NCI-H2107 treated with DMSO at 0.1 percent for 48 hours (cell line): ENCODE measurements around the gene GATM.
"Not testable (repeated sequence)": the region's sequence is repeated elsewhere in the genome, so short reads cannot be mapped to it uniquely, and the experiment has no call there.

Source experiments
- DNase-seq: peaks from one replicate; lab custom pipeline; 2025; ENCODE audit not compliant: unreplicated experiment; lab: John Stamatoyannopoulos, UW

GATM gene

DNA sequence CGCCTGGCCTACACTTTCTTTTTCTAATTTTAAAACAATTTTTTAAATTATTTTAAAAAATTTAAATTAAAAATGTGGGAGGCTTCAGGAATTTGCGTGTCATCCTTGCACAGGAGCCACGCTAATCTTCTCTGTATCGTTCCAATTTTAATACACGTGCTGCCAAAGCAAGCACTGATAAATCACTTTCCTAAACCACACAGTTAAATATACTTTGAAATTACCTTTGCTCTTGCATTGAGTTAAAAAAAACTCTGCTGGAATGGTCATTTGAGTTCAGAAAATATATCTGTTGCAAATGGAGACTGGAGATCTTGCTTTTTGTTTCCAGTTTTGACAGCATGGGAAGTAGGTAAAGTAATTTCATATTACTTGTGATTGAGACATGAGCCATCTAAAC, 23.6 kb downstream of the GATM start:
- no peak for DNase-seq

DNA sequence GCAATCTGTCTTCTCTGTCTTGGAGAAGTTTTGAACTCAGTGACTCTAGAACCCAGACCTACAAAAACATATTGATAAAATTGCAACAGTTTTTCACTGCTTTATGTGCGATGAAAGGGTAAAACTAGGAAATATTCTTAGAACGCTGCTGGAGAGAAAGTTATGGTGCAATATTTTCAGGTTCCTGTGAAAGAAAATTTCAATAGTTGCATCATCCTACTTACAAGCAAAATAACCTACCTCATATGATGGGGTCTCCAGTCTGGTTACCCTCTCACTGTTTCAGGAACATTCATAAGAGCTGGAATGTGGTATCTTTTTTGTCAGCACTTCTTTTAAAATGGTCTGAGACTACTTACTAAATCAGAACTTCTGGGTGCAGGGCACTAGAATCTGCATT, 27.1 kb downstream of the GATM start:
- no peak for DNase-seq

DNA sequence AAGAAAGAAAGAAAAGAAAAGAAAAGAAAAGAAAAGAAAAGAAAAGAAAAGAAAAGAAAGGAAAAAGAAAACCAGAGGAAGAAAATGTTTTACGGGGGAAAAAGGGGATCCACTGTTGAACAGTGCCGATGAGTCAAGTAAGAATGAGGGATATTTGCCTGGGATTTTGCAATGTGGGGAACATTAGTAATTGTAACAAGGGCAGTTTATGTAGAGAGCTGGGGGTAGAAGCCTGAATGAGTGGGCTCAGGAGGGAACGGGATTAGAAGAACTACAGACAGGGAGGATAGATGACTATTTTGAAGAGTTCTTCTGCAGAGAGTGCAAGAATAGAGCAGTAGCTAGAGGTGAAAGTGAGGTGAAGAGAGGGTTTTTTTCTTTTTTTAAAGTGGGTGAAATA, 28.7 kb downstream of the GATM start:
- no peak for DNase-seq

DNA sequence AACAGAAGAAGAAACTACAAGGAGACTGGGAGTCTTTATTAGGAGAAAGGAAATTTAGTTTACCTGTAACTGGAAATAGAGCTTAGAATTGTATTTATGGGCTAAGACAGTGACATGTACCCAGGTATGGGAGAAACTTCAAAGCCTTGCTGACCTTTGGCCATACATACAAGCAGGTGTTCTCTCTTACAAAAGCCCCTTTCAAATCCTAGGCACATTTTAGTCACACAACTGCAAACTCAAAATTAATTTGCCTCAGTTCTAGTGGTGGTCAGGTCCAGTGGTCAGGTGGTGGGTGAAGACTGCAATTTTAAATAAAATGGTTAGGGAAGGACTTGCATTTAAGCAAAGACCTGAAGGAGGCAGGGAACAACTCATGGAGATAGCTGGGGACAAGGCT, 30.4 kb downstream of the GATM start:
- no peak for DNase-seq

- DNase-seq: no peak
Measured at GRCh38 chr15:45347033-45347432, 31.3 kb downstream of the GATM start.

GRCh38 chr15:45346381-45346780, 32.0 kb downstream of the GATM start:
- no peak for DNase-seq

- no peak for DNase-seq
Measured at GRCh38 chr15:45343258-45343860, 35.0 kb downstream of the GATM start.

DNA sequence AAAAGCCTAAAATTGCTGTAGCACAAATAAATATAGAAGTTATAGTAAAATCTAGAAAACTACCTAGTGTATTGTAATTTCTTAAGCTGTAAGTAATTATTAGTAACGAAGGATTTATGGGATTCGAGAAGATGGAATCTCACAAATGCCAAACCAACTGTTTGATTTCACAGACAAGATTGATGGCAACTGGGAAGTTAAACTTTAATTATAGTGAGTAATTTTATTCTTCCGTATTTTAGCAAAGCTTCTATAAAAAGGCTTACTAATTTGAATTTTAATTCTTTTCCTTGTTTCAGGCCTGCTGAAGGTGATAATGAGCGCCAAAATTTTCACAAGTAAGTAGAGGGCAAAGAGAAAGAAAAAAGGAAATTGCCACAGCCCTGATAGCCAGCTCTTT, 36.6 kb downstream of the GATM start:
- DNase-seq: no peak

DNA sequence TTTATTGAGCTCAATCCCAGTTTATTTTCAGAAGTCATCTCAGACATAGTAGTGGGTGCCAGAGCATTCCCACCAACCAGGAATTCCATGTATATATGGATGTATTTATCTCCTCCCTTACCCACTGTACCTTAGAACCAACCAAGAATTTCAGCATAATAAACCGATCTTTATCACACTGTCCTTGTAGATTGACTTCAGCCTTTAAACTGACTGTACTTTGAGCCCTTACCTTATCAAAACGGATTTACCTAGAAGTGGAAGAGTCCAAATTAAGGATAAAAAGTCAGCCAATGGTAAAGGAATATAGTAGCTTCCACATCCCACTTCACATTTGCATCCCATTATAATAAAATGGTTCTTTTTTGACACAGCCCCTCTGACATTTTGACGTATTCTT, 37.9 kb downstream of the GATM start:
- no peak for DNase-seq

DNA sequence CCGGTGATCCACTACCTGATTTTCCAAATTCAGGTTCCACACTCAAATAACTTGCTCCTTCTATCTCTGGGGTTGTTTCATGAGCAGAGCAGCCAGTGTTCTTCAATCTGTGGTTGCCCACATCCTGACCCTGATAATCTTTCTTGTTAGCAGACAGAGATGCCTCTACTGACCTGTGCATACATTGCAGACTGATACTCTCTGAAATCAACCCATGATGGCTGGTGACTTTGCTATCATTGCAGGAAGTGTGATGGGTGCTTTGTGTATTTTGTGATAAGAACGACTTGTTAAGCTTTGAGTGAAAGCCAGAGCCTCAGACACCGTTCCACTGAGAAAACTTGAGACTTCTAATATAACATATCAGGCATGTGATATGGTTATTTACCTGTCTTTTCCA, 39.9 kb downstream of the GATM start:
- DNase-seq: no peak

- DNase-seq: no peak
Measured at GRCh38 chr15:45337224-45337623, 41.1 kb downstream of the GATM start.

DNA sequence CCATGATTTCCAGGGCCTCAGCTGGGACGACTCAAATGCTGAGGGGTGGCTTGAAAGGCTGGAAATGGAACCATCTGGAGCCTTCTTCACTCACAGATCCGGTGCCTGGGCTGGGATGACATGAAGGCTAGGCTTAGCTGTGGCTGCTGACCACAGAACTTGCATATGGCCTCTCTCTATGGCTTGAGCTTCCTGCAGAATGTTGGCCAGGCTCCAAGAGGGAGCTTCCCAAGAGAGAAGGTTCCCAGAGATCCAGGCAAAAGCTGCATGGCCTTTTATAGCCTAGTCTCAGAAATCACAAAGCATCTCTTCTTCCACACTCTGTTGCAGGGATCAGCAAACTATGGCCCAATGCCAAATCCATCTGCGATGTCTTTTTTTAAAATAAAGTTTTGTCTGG, 44.8 kb downstream of the GATM start:
- DNase-seq: no peak

DNA sequence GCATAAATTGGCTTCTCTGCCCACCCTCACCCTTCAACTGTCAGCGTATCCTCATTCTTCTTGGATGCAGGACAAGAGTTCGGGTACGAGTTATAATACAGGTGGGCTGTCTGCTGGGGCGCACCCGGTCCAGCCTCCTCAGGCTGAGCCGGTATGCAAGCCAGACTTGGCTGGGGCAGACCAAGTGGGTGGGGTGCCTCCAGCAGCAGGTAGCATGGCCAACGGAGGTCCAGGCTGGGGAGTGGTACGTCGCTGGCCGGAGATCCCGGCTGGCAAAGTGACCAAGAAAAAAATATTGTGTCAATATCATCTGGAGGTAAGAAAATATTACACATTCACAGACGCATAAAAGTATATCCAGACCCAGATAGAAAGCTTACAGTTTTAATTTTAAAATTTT, 45.6 kb downstream of the GATM start:
- no peak for DNase-seq

DNA sequence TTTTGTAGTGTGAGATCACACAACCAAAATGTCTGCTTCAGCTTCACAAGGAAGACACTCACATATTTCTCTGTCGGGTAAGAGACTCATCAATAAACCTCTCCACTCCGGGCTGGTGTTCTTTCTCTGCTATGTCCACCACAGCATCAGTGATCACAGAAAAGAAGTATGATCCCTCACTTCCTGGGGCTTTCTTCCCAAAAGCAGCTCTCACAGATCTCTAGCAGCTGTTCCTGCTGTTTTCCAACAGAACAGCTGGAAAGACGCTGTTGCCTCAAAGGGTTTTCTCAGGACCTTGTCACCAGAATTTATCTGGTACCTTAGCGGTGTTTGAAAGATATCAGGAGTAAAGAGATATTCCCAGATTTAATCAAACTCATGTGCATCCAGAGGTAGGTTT, 46.4 kb downstream of the GATM start:
- DNase-seq: no peak

- DNase-seq: no peak
Measured at GRCh38 chr15:45328663-45329062, 49.7 kb downstream of the GATM start.

DNA sequence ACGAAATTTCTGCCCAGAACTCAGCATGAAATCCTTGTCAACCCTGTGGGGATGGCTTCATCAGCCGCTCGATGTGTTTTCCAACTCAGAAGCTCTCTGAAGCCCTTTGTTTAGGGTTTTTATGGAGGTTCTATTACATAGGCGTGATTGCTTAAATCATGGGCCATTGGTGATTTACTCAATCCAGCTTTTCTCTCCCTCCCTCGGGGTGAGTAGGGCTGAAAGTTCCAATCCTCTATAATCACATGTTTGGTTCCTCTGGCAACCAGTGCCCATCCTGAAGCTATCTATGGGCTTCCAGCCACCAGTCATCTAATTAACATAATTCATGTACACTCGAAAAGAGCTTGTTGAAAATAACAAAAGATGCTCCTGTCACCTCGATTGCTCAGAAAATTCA, 51.6 kb downstream of the GATM start:
- DNase-seq: no peak

DNA sequence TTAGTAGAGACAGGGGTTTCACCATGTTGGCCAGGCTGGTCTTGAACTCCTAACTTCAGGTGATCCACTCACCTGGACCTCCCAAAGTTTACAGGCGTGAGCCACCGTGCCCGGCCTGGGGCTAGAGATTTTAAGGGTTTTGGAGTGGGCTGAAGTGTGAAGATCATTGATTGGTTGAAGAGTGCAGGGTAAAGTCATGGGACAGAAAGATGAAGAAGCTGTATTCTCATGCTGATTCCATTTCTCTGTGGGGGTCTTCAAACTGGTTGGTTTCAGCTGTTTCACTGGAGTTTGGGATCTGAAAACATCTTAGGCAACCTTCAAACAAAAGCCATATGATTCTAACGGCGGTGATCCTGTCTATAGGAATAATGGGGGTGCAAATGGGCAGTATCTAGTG, 52.1 kb downstream of the GATM start:
- no peak for DNase-seq

DNA sequence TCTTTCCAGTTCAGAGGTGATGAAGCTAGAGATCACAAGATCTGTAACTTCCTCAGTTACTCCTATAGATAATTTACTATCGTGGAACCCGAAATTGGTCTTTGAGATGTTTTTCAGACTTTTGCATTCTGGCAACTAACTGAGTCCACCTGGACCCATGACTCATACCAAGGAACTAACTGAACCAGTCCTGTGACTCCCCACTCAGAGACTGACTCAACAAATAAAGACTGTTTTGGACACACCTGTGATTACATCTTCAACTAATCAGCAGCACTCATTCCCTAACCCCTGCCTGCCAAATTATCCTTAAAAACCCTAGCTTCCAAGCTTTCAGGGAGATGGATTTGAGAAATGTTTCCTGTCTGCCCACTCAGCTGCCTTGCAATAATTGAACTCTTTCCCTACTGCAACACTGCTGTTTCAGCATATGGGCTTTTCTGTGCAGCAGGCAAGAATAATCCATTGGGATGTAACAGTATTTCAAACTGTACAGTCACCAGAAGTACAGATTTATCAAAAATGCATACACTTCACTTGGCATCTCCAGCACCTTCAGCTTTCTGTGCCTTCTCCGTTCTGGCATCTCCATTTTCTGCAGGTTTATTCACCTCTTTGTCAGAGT, 57.7 kb downstream of the GATM start:
- no peak for DNase-seq

DNA sequence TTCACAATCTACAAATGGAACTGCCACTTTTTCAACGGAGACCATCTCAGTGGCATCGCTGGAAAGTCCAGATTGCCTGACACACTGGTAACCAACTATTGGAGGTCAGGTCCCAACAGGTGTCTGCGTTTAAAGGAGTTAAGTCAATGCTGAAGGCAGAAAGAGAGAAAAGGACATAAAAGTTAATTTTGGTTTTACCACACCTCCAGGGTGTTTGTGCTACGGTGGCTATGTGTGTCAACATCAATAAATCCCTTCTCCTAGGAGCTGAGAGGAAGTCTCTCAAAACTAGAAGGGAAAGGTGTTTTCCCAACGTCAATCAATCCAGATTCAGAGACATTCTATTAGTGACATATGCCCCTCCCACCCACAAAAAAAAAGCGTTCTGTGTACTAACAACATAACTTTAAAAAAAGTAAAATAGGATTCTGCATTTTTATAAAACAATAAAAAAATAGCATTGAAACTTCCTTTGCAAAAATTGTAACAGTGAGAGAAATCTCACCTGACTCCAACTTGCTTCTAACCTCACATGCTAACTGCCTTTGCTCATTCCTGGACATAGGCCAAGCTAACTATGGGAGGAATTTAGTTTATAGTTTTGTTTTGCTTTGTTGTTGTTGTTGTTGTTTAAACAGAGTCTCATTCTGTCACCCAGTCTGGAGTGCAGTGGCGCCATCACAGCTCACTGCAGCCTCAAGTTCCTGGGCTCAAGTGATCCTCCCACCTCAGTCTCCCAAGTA, 58.7 kb downstream of the GATM start:
- DNase-seq: no peak

DNA sequence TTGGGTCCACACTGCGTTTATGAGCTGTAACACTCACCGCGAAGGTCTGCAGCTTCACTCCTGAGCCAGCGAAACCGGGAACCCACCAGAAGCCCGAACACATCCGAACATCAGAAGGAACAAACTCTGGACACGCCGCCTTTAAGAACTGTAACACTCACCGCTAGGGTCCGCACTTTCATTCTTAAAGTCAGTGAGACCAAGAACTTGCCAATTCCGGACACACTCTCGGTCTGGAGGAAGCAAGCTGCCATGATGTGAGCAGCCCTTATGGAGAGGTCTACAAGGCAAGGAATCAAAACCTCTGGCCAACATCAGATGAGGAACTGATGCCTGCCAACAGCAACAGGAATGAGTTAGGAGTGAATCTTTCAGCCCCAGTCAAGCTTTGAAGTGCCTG, 63.4 kb downstream of the GATM start:
- no peak for DNase-seq

DNA sequence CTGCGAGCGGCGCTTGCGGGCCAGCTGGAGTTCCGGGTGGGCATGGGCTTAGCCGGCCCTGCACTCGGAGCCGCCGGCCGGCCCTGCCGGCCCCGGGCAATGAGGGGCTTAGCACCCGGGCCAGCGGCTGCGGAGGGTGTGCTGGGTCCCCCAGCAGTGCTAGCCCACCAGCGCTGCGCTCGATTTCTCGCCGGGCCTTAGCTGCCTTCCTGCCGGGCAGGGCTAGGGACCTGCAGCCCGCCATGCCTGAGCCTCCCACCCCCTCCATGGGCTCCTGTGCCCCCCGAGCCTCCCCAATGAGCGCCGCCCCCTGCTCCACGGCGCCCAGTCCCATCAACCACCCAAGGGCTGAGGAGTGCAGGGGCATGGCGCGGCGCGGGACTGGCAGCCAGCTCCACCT, 64.2 kb downstream of the GATM start:
- DNase-seq: not testable (repeated sequence)
